ENCODE measurements around the gene IL1RAPL2. TPM values are rescaled to one million over a fixed set of nuclear protein-coding genes. Genes with fewer than 3 reads are reported as not detected.

IL1RAPL2 gene
- total RNA-seq, 1 experiment from 2014 or later, result not detected

GRCh38 chrX:105098812-105099211, 532.8 kb downstream of the IL1RAPL2 start:
- Histone ChIP-seq H3K27ac (ENCODE audit: low read length) (no peak overlapping the region), H3K27me3 (ENCODE audit: control insufficient read depth, insufficient read depth, low read length) (no peaks in the 10 kb centered on the region), H3K9me3 (ENCODE audit: control insufficient read depth, insufficient read depth, low read depth, low read length) (no peaks in the 10 kb centered on the region), H3K4me1 (ENCODE audit: control insufficient read depth, insufficient read depth, low read length) (no peaks in the 10 kb centered on the region), H3K36me3 (ENCODE audit: control insufficient read depth, insufficient read depth, low read length) (no peaks in the 10 kb centered on the region), H3K4me3 (ENCODE audit: low read depth in 2 of 2, low read length in 2 of 2) (no peak overlapping the region)
- intact Hi-C loops (cut with micrococcal nuclease; ENCODE audit: unreplicated experiment), result no loop called here
- no TSS peak for BruUV-seq (replicated peaks)
- ATAC-seq (no peak), DNase-seq (ENCODE audit: low read depth, low spot score) (no peak)
- in situ Hi-C loops (cut with HindIII; ENCODE audit: low pct_unique_long_range_greater_than_20kb, low sequenced_read_pairs), result no loop called here
- ChIA-PET POLR2A (no interaction called here), CTCF (no interaction called here)
- TF ChIP-seq CTCF (IDR thresholded peaks at IDR 0.05) (no peak), SIN3A (IDR thresholded peaks at IDR 0.05; ENCODE audit: borderline replicate concordance, insufficient read depth, low read depth, low read length) (no peak), POLR2AphosphoS5 (IDR thresholded peaks at IDR 0.05; ENCODE audit: low read depth, low read length) (no peak), TCF7L2 (IDR thresholded peaks at IDR 0.05; ENCODE audit: low read depth, low read length) (no peak)
- TF ChIP-seq, protein P1, sequence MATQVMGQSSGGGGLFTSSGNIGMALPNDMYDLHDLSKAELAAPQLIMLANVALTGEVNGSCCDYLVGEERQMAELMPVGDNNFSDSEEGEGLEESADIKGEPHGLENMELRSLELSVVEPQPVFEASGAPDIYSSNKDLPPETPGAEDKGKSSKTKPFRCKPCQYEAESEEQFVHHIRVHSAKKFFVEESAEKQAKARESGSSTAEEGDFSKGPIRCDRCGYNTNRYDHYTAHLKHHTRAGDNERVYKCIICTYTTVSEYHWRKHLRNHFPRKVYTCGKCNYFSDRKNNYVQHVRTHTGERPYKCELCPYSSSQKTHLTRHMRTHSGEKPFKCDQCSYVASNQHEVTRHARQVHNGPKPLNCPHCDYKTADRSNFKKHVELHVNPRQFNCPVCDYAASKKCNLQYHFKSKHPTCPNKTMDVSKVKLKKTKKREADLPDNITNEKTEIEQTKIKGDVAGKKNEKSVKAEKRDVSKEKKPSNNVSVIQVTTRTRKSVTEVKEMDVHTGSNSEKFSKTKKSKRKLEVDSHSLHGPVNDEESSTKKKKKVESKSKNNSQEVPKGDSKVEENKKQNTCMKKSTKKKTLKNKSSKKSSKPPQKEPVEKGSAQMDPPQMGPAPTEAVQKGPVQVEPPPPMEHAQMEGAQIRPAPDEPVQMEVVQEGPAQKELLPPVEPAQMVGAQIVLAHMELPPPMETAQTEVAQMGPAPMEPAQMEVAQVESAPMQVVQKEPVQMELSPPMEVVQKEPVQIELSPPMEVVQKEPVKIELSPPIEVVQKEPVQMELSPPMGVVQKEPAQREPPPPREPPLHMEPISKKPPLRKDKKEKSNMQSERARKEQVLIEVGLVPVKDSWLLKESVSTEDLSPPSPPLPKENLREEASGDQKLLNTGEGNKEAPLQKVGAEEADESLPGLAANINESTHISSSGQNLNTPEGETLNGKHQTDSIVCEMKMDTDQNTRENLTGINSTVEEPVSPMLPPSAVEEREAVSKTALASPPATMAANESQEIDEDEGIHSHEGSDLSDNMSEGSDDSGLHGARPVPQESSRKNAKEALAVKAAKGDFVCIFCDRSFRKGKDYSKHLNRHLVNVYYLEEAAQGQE (IDR thresholded peaks at IDR 0.05; ENCODE audit: insufficient read depth in 1 of 2, low read depth in 2 of 2, low read length in 1 of 2), result no peak

- POLR2A ChIA-PET, result no interaction called here
- DNase-seq (ENCODE audit: low read depth, low spot score) (no peak), ATAC-seq (no peak)
- Histone ChIP-seq H3K27ac (ENCODE audit: low read length) (no peak overlapping the region), H3K4me1 (ENCODE audit: control insufficient read depth, insufficient read depth, low read length) (no peaks in the 10 kb centered on the region), H3K4me3 (ENCODE audit: low read depth in 2 of 2, low read length in 2 of 2) (no peak overlapping the region), H3K36me3 (ENCODE audit: control insufficient read depth, insufficient read depth, low read length) (no peaks in the 10 kb centered on the region), H3K27me3 (ENCODE audit: control insufficient read depth, insufficient read depth, low read length) (no peaks in the 10 kb centered on the region), H3K9me3 (ENCODE audit: control insufficient read depth, insufficient read depth, low read depth, low read length) (no peaks in the 10 kb centered on the region)
- CTCF ChIA-PET, result no interaction called here
- intact Hi-C loops (cut with micrococcal nuclease; ENCODE audit: unreplicated experiment), result no loop called here
- in situ Hi-C loops (cut with HindIII; ENCODE audit: low pct_unique_long_range_greater_than_20kb, low sequenced_read_pairs), result no loop called here
- no TSS peak for BruUV-seq (replicated peaks)
- no peak for TF ChIP-seq CTCF (IDR thresholded peaks at IDR 0.05)
- TF ChIP-seq TCF7L2 (IDR thresholded peaks at IDR 0.05; ENCODE audit: low read depth, low read length), result no peak
- TF ChIP-seq POLR2AphosphoS5 (IDR thresholded peaks at IDR 0.05; ENCODE audit: low read depth, low read length), result no peak
- TF ChIP-seq, protein P1 (IDR thresholded peaks at IDR 0.05; ENCODE audit: insufficient read depth in 1 of 2, low read depth in 2 of 2, low read length in 1 of 2), result no peak
- TF ChIP-seq SIN3A (IDR thresholded peaks at IDR 0.05; ENCODE audit: borderline replicate concordance, insufficient read depth, low read depth, low read length), result no peak
Measured at GRCh38 chrX:105101378-105101777, 535.4 kb downstream of the IL1RAPL2 start.
